HG03575 (cell line): ENCODE measurements around the gene SPATA25.

ENCODE experiments used
- ATAC-seq: cut with Tn5 transposase; IDR thresholded peaks from one replicate; pipeline ENCODE4 v1.9.1; 2021; ENCODE audit not compliant: unreplicated experiment, insufficient number of reproducible peaks, low FRiP score; ENCODE audit errors: extremely low read depth

Gene SPATA25

GRCh38 chr20:45897692-45898091 lies 10.3 kb upstream of the SPATA25 start:
- no peak for ATAC-seq

- ATAC-seq = no peak
Observed at GRCh38 chr20:45897289-45897688, 9.9 kb upstream of the SPATA25 start.

- no peak for ATAC-seq
Observed at GRCh38 chr20:45896641-45897161, 9.3 kb upstream of the SPATA25 start.

- no peak for ATAC-seq
Observed at GRCh38 chr20:45894797-45895196, 7.4 kb upstream of the SPATA25 start.

GRCh38 chr20:45893831-45894230 lies 6.4 kb upstream of the SPATA25 start:
- no peak for ATAC-seq

GRCh38 chr20:45892828-45893500 lies 5.5 kb upstream of the SPATA25 start:
- ATAC-seq = no peak

- no peak for ATAC-seq
Observed at GRCh38 chr20:45892049-45892825, 4.8 kb upstream of the SPATA25 start.

GRCh38 chr20:45890985-45891983 lies 3.9 kb upstream of the SPATA25 start, which contains the start of the genes CTSA and NEURL2:
Gene CTSA, plus strand, starts transcription at chr20:45891335. Its CDS starts 234 bp downstream, at chr20:45891569.
Gene NEURL2, minus strand, starts transcription at chr20:45891208. Its CDS starts 217 bp downstream, at chr20:45890991.
- no peak for ATAC-seq

- no peak for ATAC-seq
Observed at GRCh38 chr20:45890077-45890984, 2.9 kb upstream of the SPATA25 start.

GRCh38 chr20:45888681-45889080 lies 1.3 kb upstream of the SPATA25 start:
- no peak for ATAC-seq

GRCh38 chr20:45886590-45887345 lies 654 bp downstream of the SPATA25 start:
- ATAC-seq = no peak

- no peak for ATAC-seq
Observed at GRCh38 chr20:45883100-45883469, 4.3 kb downstream of the SPATA25 start.

GRCh38 chr20:45882469-45883099 lies 4.8 kb downstream of the SPATA25 start:
- ATAC-seq = no peak

- peak; percentile 88 for ATAC-seq
Observed at GRCh38 chr20:45880988-45881788, 6.2 kb downstream of the SPATA25 start, which contains the start of gene ZSWIM1. Gene ZSWIM1, plus strand, starts transcription at chr20:45881227. Its CDS starts 1,366 bp downstream, at chr20:45882593.

GRCh38 chr20:45878076-45878761 lies 9.2 kb downstream of the SPATA25 start:
- no peak for ATAC-seq

- ATAC-seq = no peak
Observed at GRCh38 chr20:45874576-45874975, 12.8 kb downstream of the SPATA25 start.
